NOMO-1 (cell line): Measurements from ENCODE around the gene OSBPL9.

Experiments
- DNase-seq, 2 experiments: peaks; one replicate each; lab custom pipeline; 2025; ENCODE audit not compliant: unreplicated experiment in 2 of 2; lab: John Stamatoyannopoulos, UW

OSBPL9 gene

GRCh38 chr1:51733793-51734522, 117.1 kb downstream of the OSBPL9 start:
- no peak for DNase-seq

- no peak for DNase-seq
These were observed 118.2 kb downstream of the OSBPL9 start for GRCh38 chr1:51734896-51735745.

- no peak for DNase-seq
These were observed 118.9 kb downstream of the OSBPL9 start for GRCh38 chr1:51735746-51736254.

- no peak for DNase-seq
These were observed 119.8 kb downstream of the OSBPL9 start for GRCh38 chr1:51736702-51737101.

GRCh38 chr1:51738681-51739080, 121.8 kb downstream of the OSBPL9 start:
- no peak for DNase-seq

GRCh38 chr1:51740652-51741051, 123.8 kb downstream of the OSBPL9 start:
- DNase-seq = no peak

GRCh38 chr1:51741121-51741681, 124.3 kb downstream of the OSBPL9 start:
- no peak for DNase-seq

GRCh38 chr1:51744506-51745303, 127.8 kb downstream of the OSBPL9 start:
- no peak for DNase-seq

- no peak for DNase-seq
These were observed 128.3 kb downstream of the OSBPL9 start for GRCh38 chr1:51745304-51745570.

- no peak for DNase-seq
These were observed 132.3 kb downstream of the OSBPL9 start for GRCh38 chr1:51749151-51749550.

- no peak for DNase-seq
These were observed 133.3 kb downstream of the OSBPL9 start for GRCh38 chr1:51750218-51750617.

GRCh38 chr1:51750729-51751128, 133.8 kb downstream of the OSBPL9 start:
- DNase-seq = no peak

GRCh38 chr1:51752073-51752948, 135.4 kb downstream of the OSBPL9 start:
- DNase-seq = no peak

- DNase-seq = no peak
These were observed 137.1 kb downstream of the OSBPL9 start for GRCh38 chr1:51753969-51754368.

- no peak for DNase-seq
These were observed 137.8 kb downstream of the OSBPL9 start for GRCh38 chr1:51754666-51755065.

GRCh38 chr1:51755437-51755836, 138.5 kb downstream of the OSBPL9 start:
- no peak for DNase-seq

- DNase-seq = no peak
These were observed 139.4 kb downstream of the OSBPL9 start for GRCh38 chr1:51756290-51756689.

- no peak for DNase-seq
These were observed 141.4 kb downstream of the OSBPL9 start for GRCh38 chr1:51758310-51758709.

GRCh38 chr1:51760872-51761271, 144.0 kb downstream of the OSBPL9 start:
- DNase-seq = no peak

GRCh38 chr1:51761351-51761750, 144.5 kb downstream of the OSBPL9 start:
- DNase-seq = no peak
